Measurements from ENCODE around the gene HSPB1.
"Not testable (repeated sequence)": the region's sequence is repeated elsewhere in the genome, so short reads cannot be mapped to it uniquely, and the experiment has no call there.

The HSPB1 gene

GRCh38 chr7:76333511-76334101, 31.1 kb downstream of the HSPB1 start:
- TF ChIP-seq CTCF (IDR thresholded peaks at IDR 0.05; ENCODE audit: low read depth, low read length, missing control alignments): no peak
- Histone ChIP-seq H3K27me3 (replicated peaks) (no peaks in the 10 kb centered on the region), H3K36me3 (replicated peaks) (peaks cover 41% of the 10 kb centered on the region), H3K27ac (no peak overlapping the region), H3K4me3 (ENCODE audit: low read depth, low read length) (no peak overlapping the region)
- in situ Hi-C loops (cut with HindIII; ENCODE audit: low pct_ligation_motif_present, low sequenced_read_pairs): no loop called here
- DNase-seq: no peak

GRCh38 chr7:76334320-76334967, 32.0 kb downstream of the HSPB1 start:
- Histone ChIP-seq H3K27me3 (replicated peaks) (no peaks in the 10 kb centered on the region), H3K36me3 (replicated peaks) (peaks cover 37% of the 10 kb centered on the region), H3K27ac (no peak overlapping the region), H3K4me3 (ENCODE audit: low read depth, low read length) (no peak overlapping the region)
- in situ Hi-C loops (cut with HindIII; ENCODE audit: low pct_ligation_motif_present, low sequenced_read_pairs): no loop called here
- TF ChIP-seq CTCF (IDR thresholded peaks at IDR 0.05; ENCODE audit: low read depth, low read length, missing control alignments): no peak
- DNase-seq: no peak

GRCh38 chr7:76335417-76335816, 32.9 kb downstream of the HSPB1 start:
- H3K36me3 ChIP-seq (replicated peaks): peaks cover 32% of the 10 kb centered on the region
- in situ Hi-C loops (cut with HindIII; ENCODE audit: low pct_ligation_motif_present, low sequenced_read_pairs); H3K27me3 ChIP-seq (replicated peaks); DNase-seq; H3K27ac ChIP-seq; H3K4me3 ChIP-seq (ENCODE audit: low read depth, low read length): not testable (repeated sequence)

GRCh38 chr7:76336094-76336493, 33.6 kb downstream of the HSPB1 start:
- Histone ChIP-seq H3K36me3 (replicated peaks) (peaks cover 27% of the 10 kb centered on the region), H3K4me3 (ENCODE audit: low read depth, low read length) (no peak overlapping the region), H3K27me3 (replicated peaks) (no peaks in the 10 kb centered on the region), H3K27ac (no peak overlapping the region)
- in situ Hi-C loops (cut with HindIII; ENCODE audit: low pct_ligation_motif_present, low sequenced_read_pairs): no loop called here
- DNase-seq: no peak
- no peak for TF ChIP-seq CTCF (IDR thresholded peaks at IDR 0.05; ENCODE audit: low read depth, low read length, missing control alignments)

- in situ Hi-C loops (cut with HindIII; ENCODE audit: low pct_ligation_motif_present, low sequenced_read_pairs): no loop called here
- H3K4me3 ChIP-seq (ENCODE audit: low read depth, low read length): no peak overlapping the region
- H3K27me3 ChIP-seq (replicated peaks): no peaks in the 10 kb centered on the region
- TF ChIP-seq CTCF (IDR thresholded peaks at IDR 0.05; ENCODE audit: low read depth, low read length, missing control alignments): no peak
- H3K27ac ChIP-seq: no peak overlapping the region
- DNase-seq: no peak
- H3K36me3 ChIP-seq (replicated peaks): peaks cover 24% of the 10 kb centered on the region
Measured at GRCh38 chr7:76337147-76337546, 34.7 kb downstream of the HSPB1 start.

- H3K27ac ChIP-seq: no peak overlapping the region
- no peak for TF ChIP-seq CTCF (IDR thresholded peaks at IDR 0.05; ENCODE audit: low read depth, low read length, missing control alignments)
- no peaks in the 10 kb centered on the region for H3K27me3 ChIP-seq (replicated peaks)
- H3K4me3 ChIP-seq (ENCODE audit: low read depth, low read length): no peak overlapping the region
- peaks cover 33% of the 10 kb centered on the region for H3K36me3 ChIP-seq (replicated peaks)
- no peak for DNase-seq
- in situ Hi-C loops (cut with HindIII; ENCODE audit: low pct_ligation_motif_present, low sequenced_read_pairs): no loop called here
Measured at GRCh38 chr7:76338298-76339084, 36.0 kb downstream of the HSPB1 start.
